ENCODE results near the gene ADCY1.

Gene ADCY1

DNA sequence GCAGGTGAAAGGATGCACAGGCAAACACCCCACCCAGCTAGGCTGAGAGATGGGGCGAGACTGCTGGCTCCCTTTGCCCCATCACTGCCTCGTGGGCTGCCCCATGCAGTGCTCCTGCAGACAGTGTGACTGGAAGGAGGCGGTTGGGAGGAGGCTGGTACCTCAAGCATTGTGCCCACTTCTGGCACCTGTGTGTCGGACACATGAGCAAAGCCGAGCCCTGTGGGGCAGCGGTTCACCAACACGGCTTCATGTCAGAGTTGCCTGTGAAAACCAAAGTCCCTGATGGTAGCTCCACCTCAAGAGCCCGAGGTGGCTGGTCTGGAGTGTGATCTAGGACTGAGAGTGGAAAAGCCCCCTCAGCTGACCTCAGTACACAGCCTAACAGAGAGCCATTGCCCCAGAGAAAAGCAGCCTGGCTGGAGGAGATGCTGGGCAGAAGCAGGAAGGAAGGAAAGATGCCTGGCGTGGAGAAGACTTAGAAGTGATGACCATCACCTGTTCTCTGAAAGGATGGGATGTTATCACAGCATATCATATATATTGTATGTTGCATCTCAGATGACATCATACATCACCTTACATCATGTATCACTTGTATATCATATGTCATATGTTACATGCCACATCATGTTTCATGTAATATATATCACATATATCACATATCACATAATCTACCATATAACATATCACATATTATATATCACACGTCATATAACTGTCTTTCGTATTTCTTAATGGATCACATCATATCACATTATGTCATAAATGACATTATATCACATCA, 75.6 kb downstream of the ADCY1 start:
- TF ChIP-seq EZH2phosphoT487 (IDR thresholded peaks at IDR 0.05; ENCODE audit: borderline replicate concordance), result no peak
- TF ChIP-seq, protein P1, sequence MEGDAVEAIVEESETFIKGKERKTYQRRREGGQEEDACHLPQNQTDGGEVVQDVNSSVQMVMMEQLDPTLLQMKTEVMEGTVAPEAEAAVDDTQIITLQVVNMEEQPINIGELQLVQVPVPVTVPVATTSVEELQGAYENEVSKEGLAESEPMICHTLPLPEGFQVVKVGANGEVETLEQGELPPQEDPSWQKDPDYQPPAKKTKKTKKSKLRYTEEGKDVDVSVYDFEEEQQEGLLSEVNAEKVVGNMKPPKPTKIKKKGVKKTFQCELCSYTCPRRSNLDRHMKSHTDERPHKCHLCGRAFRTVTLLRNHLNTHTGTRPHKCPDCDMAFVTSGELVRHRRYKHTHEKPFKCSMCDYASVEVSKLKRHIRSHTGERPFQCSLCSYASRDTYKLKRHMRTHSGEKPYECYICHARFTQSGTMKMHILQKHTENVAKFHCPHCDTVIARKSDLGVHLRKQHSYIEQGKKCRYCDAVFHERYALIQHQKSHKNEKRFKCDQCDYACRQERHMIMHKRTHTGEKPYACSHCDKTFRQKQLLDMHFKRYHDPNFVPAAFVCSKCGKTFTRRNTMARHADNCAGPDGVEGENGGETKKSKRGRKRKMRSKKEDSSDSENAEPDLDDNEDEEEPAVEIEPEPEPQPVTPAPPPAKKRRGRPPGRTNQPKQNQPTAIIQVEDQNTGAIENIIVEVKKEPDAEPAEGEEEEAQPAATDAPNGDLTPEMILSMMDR (conservative IDR thresholded peaks at IDR 0.05; ENCODE audit: low read length), result no peak

DNA sequence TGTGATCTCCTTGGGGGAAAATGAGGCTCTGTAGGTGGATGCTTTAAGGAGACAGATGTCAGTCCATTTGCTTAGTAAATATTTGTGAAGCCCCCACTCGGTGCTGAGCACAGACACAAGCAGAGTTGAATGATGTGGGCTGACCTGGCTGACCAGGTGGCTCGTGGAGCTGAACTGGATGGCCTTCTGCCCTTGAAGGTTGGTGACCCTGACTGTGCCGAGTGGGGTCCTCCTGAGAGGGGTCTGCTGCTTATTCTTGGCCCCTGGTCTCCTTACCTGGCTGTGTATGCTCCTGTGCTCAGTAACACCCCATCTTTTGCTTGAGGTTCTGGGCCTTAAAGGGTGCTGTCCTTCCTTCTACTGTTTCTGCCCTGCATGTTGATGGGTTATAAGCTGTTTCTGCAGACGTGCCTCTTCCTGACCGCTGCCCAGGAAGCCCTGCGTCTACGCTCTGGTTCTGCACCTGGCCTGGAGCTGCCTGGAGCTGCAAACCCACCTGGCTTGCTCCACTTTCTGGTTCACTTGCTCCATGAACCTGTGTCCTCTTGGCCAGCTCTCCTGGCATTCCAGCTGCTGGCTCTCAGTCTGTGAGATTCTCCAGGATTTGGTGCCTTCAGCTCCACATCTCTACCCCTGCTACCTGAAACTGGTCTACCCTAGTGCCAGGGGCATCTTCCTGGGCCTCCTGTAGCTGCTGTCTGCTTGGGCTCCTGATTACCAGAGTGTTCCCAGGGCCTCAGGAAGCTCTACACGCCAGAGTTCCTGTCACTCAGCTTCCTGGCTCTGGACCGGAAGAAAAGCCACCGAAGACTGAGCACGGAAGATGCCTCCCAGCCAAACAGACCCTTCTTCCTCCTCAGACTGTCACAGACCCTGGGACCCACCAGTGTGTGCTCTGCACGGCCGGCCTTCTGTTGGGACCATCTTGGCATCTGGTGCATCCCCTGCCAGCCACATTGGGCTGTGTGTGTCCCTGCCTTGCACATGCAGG, 76.5 kb downstream of the ADCY1 start:
- no peaks in the 10 kb centered on the region for H4K20me1 ChIP-seq (ENCODE audit: insufficient read depth, low read length, poor library complexity, severe bottlenecking)
- TF ChIP-seq, protein P1 (conservative IDR thresholded peaks at IDR 0.05; ENCODE audit: low read length), result no peak
- TF ChIP-seq EZH2phosphoT487 (IDR thresholded peaks at IDR 0.05; ENCODE audit: borderline replicate concordance), result no peak
- H3K79me2 ChIP-seq (ENCODE audit: insufficient read depth, low read length), result no peaks in the 10 kb centered on the region
- no peaks in the 10 kb centered on the region for H3K4me1 ChIP-seq (ENCODE audit: insufficient read depth, low read length, poor library complexity, severe bottlenecking)
- H3K9me3 ChIP-seq (ENCODE audit: insufficient read depth, low read depth, low read length), result no peaks in the 10 kb centered on the region
- H3K4me2 ChIP-seq (ENCODE audit: low read depth, low read length, poor library complexity, severe bottlenecking), result no peak overlapping the region
- no peaks in the 10 kb centered on the region for H3K27me3 ChIP-seq (ENCODE audit: insufficient read depth, low read length, poor library complexity, severe bottlenecking)
- no peak overlapping the region for H3K4me3 ChIP-seq (ENCODE audit: low read length, poor library complexity, severe bottlenecking)
- no peaks in the 10 kb centered on the region for H3K36me3 ChIP-seq (ENCODE audit: insufficient read depth, low read length)
- no peak overlapping the region for H3K9ac ChIP-seq (ENCODE audit: low read depth, low read length, poor library complexity, severe bottlenecking)
- no peaks in the 10 kb centered on the region for H3K9me2 ChIP-seq (replicated peaks; ENCODE audit: low read depth, low read length)
- no peak overlapping the region for H2AFZ ChIP-seq (ENCODE audit: low read length)
- H3F3A ChIP-seq (ENCODE audit: low read depth), result no peaks in the 10 kb centered on the region

More for the DNA sequence above, 75.6 kb downstream of the ADCY1 start:
- Histone ChIP-seq H2AFZ (ENCODE audit: low read length) (no peak overlapping the region), H3K4me1 (ENCODE audit: insufficient read depth, low read length, poor library complexity, severe bottlenecking) (no peaks in the 10 kb centered on the region), H3F3A (ENCODE audit: low read depth) (no peaks in the 10 kb centered on the region), H3K27me3 (ENCODE audit: insufficient read depth, low read length, poor library complexity, severe bottlenecking) (no peaks in the 10 kb centered on the region), H3K36me3 (ENCODE audit: insufficient read depth, low read length) (no peaks in the 10 kb centered on the region), H3K4me3 (ENCODE audit: low read length, poor library complexity, severe bottlenecking) (no peak overlapping the region), H3K9me3 (ENCODE audit: insufficient read depth, low read depth, low read length) (no peaks in the 10 kb centered on the region), H3K9ac (ENCODE audit: low read depth, low read length, poor library complexity, severe bottlenecking) (no peak overlapping the region), H3K4me2 (ENCODE audit: low read depth, low read length, poor library complexity, severe bottlenecking) (no peak overlapping the region), H3K79me2 (ENCODE audit: insufficient read depth, low read length) (no peaks in the 10 kb centered on the region), H4K20me1 (ENCODE audit: insufficient read depth, low read length, poor library complexity, severe bottlenecking) (no peaks in the 10 kb centered on the region), H3K9me2 (replicated peaks; ENCODE audit: low read depth, low read length) (no peaks in the 10 kb centered on the region)

DNA sequence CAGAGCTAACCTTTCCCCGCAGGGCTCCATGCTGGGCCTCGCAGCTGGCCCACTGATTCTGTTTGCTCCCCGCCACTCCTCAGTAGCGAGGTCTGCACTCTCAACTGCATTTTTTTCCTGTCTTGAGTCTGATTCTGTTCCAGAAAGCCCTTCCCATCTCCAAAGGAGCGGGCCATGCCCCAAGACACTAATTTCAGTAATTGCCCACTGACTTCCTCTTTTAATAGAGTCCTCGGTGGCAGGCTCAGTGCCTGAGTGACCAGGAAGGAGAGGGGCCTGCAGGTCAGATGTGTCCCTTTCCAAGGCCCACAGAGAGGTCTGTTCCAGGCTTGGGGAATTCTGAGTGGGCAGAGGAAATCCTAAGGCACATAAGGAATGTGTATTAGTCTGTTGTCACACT, 77.4 kb downstream of the ADCY1 start:
- Histone ChIP-seq H3K4me2 (ENCODE audit: low read depth, low read length, poor library complexity, severe bottlenecking) (no peak overlapping the region), H3K9me3 (ENCODE audit: insufficient read depth, low read depth, low read length) (no peaks in the 10 kb centered on the region), H3F3A (ENCODE audit: low read depth) (no peaks in the 10 kb centered on the region), H3K79me2 (ENCODE audit: insufficient read depth, low read length) (no peaks in the 10 kb centered on the region), H3K27me3 (ENCODE audit: insufficient read depth, low read length, poor library complexity, severe bottlenecking) (no peaks in the 10 kb centered on the region), H2AFZ (ENCODE audit: low read length) (no peak overlapping the region), H3K4me3 (ENCODE audit: low read length, poor library complexity, severe bottlenecking) (no peak overlapping the region), H3K9ac (ENCODE audit: low read depth, low read length, poor library complexity, severe bottlenecking) (no peak overlapping the region), H3K4me1 (ENCODE audit: insufficient read depth, low read length, poor library complexity, severe bottlenecking) (no peaks in the 10 kb centered on the region), H3K36me3 (ENCODE audit: insufficient read depth, low read length) (no peaks in the 10 kb centered on the region), H4K20me1 (ENCODE audit: insufficient read depth, low read length, poor library complexity, severe bottlenecking) (no peaks in the 10 kb centered on the region), H3K9me2 (replicated peaks; ENCODE audit: low read depth, low read length) (no peaks in the 10 kb centered on the region)
- TF ChIP-seq EZH2phosphoT487 (IDR thresholded peaks at IDR 0.05; ENCODE audit: borderline replicate concordance), result no peak
- TF ChIP-seq, protein P1 (conservative IDR thresholded peaks at IDR 0.05; ENCODE audit: low read length), result no peak

Measured in Loucy (cell line).